Testis (tissue), 2 donors: ENCODE measurements around the gene NOC2L.

Source experiments
- CTCF ChIP-seq, 3 experiments: fragments of 450-650 bp in 2 of 3; fragments of 200-600 bp in 1 of 3; sonication (generic) in 1 of 3; IDR thresholded peaks; one replicate each; pipeline ENCODE4 v1.5.1; 2016 to 2019; ENCODE audit warnings: antibody characterized with exemption in 3 of 3, mild to moderate bottlenecking in 2 of 3, moderate library complexity in 1 of 3
- POLR2A ChIP-seq: fragments of 450-650 bp; IDR thresholded peaks from one replicate; pipeline ENCODE4 v1.6.1; 2017; ENCODE audit warnings: antibody characterized with exemption, mild to moderate bottlenecking, moderate library complexity

- TF ChIP-seq CTCF (IDR thresholded peaks at IDR 0.05) (no peak), POLR2A (no peak)
These were observed 2.4 kb downstream of the NOC2L start for GRCh38 chr1:956636-957035.
